Tibial nerve (tissue), 4 donors: ENCODE data around the gene CEP250. TPM values are rescaled to one million over a fixed set of nuclear protein-coding genes. Genes with fewer than 3 reads are reported as not detected.

ENCODE experiments used
- DNase-seq, 2 donors: peaks; one replicate each; pipeline ENCODE4 v3.0.0-alpha.2; 2019; ENCODE audit warnings: low spot score in 2 of 2
- H3K27ac ChIP-seq, 4 donors: fragments of 200-600 bp; sonication (generic) in 3 of 4; one replicate each; pipeline ENCODE4 v1.5.1; 2017 to 2019; ENCODE audit warnings: mild to moderate bottlenecking in 1 of 4
- H3K27me3 ChIP-seq, 2 donors: fragments of 200-600 bp; sonication (generic) in 1 of 2; one replicate each; pipeline versions ENCODE4 v1.5.1 to v1.6.0; 2017 to 2019
- H3K36me3 ChIP-seq, 3 donors: fragments of 200-600 bp; sonication (generic); one replicate each; pipeline ENCODE4 v1.5.1; 2018 to 2019
- H3K4me1 ChIP-seq, 4 donors: fragments of 200-600 bp; sonication (generic) in 3 of 4; one replicate each; pipeline ENCODE4 v1.5.1; 2017 to 2019
- H3K4me3 ChIP-seq, 4 donors: fragments of 200-600 bp; sonication (generic) in 3 of 4; one replicate each; pipeline ENCODE4 v1.5.1; 2017 to 2019; ENCODE audit warnings: mild to moderate bottlenecking in 1 of 4, moderate library complexity in 1 of 4
- H3K9me3 ChIP-seq, 4 donors: fragments of 200-600 bp; sonication (generic) in 3 of 4; one replicate each; pipeline ENCODE4 v1.5.1; 2017 to 2019
- CTCF ChIP-seq, 5 experiments: fragments of 200-600 bp in 3 of 5; fragments of 450-650 bp in 2 of 5; sonication (generic) in 3 of 5; IDR thresholded peaks; one replicate each; pipeline ENCODE4 v1.5.1; 2016 to 2019; ENCODE audit warnings: antibody characterized with exemption in 5 of 5, mild to moderate bottlenecking in 3 of 5, moderate library complexity in 2 of 5
- EP300 ChIP-seq, 2 donors: sonication (generic); formaldehyde crosslinking; IDR thresholded peaks; one replicate each; pipeline ENCODE4 v1.6.1; 2017; ENCODE audit warnings: antibody characterized with exemption in 2 of 2, mild to moderate bottlenecking in 1 of 2
- POLR2A ChIP-seq, 2 donors: fragments of 450-650 bp; IDR thresholded peaks; one replicate each; pipeline ENCODE4 v1.6.1; 2017; ENCODE audit warnings: antibody characterized with exemption in 2 of 2, mild to moderate bottlenecking in 2 of 2, moderate library complexity in 2 of 2
- WGBS, 2 donors: methylation state at CpG; one replicate each; pipeline ENCODE4 v1.1.5; 2018; 5-methylcytosine and 5-hydroxymethylcytosine counted together
- total RNA-seq, 4 donors: library from RNA; depleted of rRNA; stranded (reverse); fragments of >200 nt; gene quantifications; one replicate each; pipeline ENCODE4 v1.1.0, GENCODE V29; 2016

Gene CEP250
- total RNA-seq, 4 donors from 2014 or later: 12.5 to 41.1 (median 29.9) TPM

GRCh38 chr20:35474303-35474871 lies 19.0 kb downstream of the CEP250 start:
- H3K4me3 ChIP-seq: no peak overlapping the region
- no peak overlapping the region for H3K27ac ChIP-seq
- H3K4me1 ChIP-seq: no peaks in the 10 kb centered on the region
- WGBS, 2 donors: 91 to 96% methylated on average over 2 of the region's 2 CpGs
- H3K27me3 ChIP-seq: no peaks in the 10 kb centered on the region
- H3K9me3 ChIP-seq: no peaks in the 10 kb centered on the region
- TF ChIP-seq POLR2A (IDR thresholded peaks at IDR 0.05) (no peak), EP300 (IDR thresholded peaks at IDR 0.05) (no peak)
- H3K36me3 ChIP-seq: peaks cover 4 to 99% (median 12%) of the 10 kb centered on the region in 3 donors
- no peak for DNase-seq

- no peak for DNase-seq
- Histone ChIP-seq H3K4me1 (no peaks in the 10 kb centered on the region), H3K4me3 (no peak overlapping the region), H3K9me3 (no peaks in the 10 kb centered on the region), H3K27me3 (no peaks in the 10 kb centered on the region), H3K27ac (no peak overlapping the region), H3K36me3 (peaks cover 4 to 99% (median 12%) of the 10 kb centered on the region in 3 donors)
- TF ChIP-seq CTCF (IDR thresholded peaks at IDR 0.05) (no peak), EP300 (IDR thresholded peaks at IDR 0.05) (no peak), POLR2A (IDR thresholded peaks at IDR 0.05) (no peak)
- WGBS, 2 donors: 87 to 93% methylated on average over 4 of the region's 4 CpGs
Measured at GRCh38 chr20:35476288-35476687, 20.9 kb downstream of the CEP250 start.

- Histone ChIP-seq H3K27ac (no peak overlapping the region), H3K27me3 (no peaks in the 10 kb centered on the region), H3K4me1 (no peaks in the 10 kb centered on the region), H3K36me3 (peaks cover 0 to 100% (median 8%) of the 10 kb centered on the region in 3 donors), H3K9me3 (peaks cover 0 to 4% (median 0%) of the 10 kb centered on the region in 4 donors), H3K4me3 (no peak overlapping the region)
- WGBS, 2 donors: 70 to 72% methylated on average over 16 of the region's 16 CpGs
- TF ChIP-seq EP300 (IDR thresholded peaks at IDR 0.05) (no peak), POLR2A (IDR thresholded peaks at IDR 0.05) (no peak), CTCF (IDR thresholded peaks at IDR 0.05) (no peak)
- DNase-seq: no peak
Measured at GRCh38 chr20:35478804-35479472, 23.5 kb downstream of the CEP250 start.

- peaks cover 0 to 100% (median 8%) of the 10 kb centered on the region in 3 donors for H3K36me3 ChIP-seq
- no peak overlapping the region for H3K4me3 ChIP-seq
- WGBS, 2 donors: 93 to 96% methylated on average over 5 of the region's 5 CpGs
- no peak overlapping the region for H3K27ac ChIP-seq
- H3K4me1 ChIP-seq: no peaks in the 10 kb centered on the region
- H3K9me3 ChIP-seq: peaks cover 0 to 4% (median 0%) of the 10 kb centered on the region in 4 donors
- TF ChIP-seq CTCF (IDR thresholded peaks at IDR 0.05) (no peak), EP300 (IDR thresholded peaks at IDR 0.05) (no peak), POLR2A (IDR thresholded peaks at IDR 0.05) (no peak)
- DNase-seq: no peak
- H3K27me3 ChIP-seq: no peaks in the 10 kb centered on the region
Measured at GRCh38 chr20:35479798-35480197, 24.4 kb downstream of the CEP250 start.

GRCh38 chr20:35487479-35487878 lies 32.1 kb downstream of the CEP250 start:
- WGBS, 2 donors: 91 to 97% methylated on average over 4 of the region's 4 CpGs

More at GRCh38 chr20:35487479-35487878, 32.1 kb downstream of the CEP250 start:
- no peak overlapping the region for H3K27ac ChIP-seq
- H3K27me3 ChIP-seq: no peaks in the 10 kb centered on the region
- peaks cover 0 to 4% (median 0%) of the 10 kb centered on the region in 4 donors for H3K9me3 ChIP-seq
- peaks cover 0 to 93% (median 8%) of the 10 kb centered on the region in 3 donors for H3K36me3 ChIP-seq
- no peaks in the 10 kb centered on the region for H3K4me1 ChIP-seq
- no peak overlapping the region for H3K4me3 ChIP-seq
- TF ChIP-seq EP300 (IDR thresholded peaks at IDR 0.05) (no peak), POLR2A (IDR thresholded peaks at IDR 0.05) (no peak), CTCF (IDR thresholded peaks at IDR 0.05) (no peak)
- no peak for DNase-seq
